Activated CD8-positive, alpha-beta memory T cell treated with anti-CD3 and anti-CD28 coated beads, Interleukin-2, amount 10 ng/mL, durations not matched to agents 7 days and 5 days (primary cell): Measurements from ENCODE around the gene GPX4. TPM values are rescaled to one million over a fixed set of nuclear protein-coding genes. Genes with fewer than 3 reads are reported as not detected.
A peak's percentile ranks its signal among the peaks of the same experiment; 100 is the strongest.

Experiments used
- ATAC-seq: fragments of 150-1000 bp; cut with Tn5 transposase; one replicate; pipeline ENCODE4 v1.10.0; 2021; ENCODE audit warnings: moderate library complexity
- CTCF ChIA-PET: fragments of 350-600 bp; sonication (Branson Sonifier 250); formaldehyde crosslinking; loops from one replicate; lab custom pipeline; 2021; ENCODE audit warnings: antibody characterized with exemption; lab: Charles Lee
- DNase-seq: peaks from one replicate; pipeline ENCODE4 v3.0.0-alpha.2; 2020
- H3K27ac Mint-ChIP-seq: one replicate; pipeline ENCODE4 v1.8.0; 2021; ENCODE audit warnings: mild to moderate bottlenecking, mixed read lengths
- H3K27me3 Mint-ChIP-seq: one replicate; pipeline ENCODE4 v1.8.0; 2021; ENCODE audit warnings: mixed read lengths
- H3K36me3 Mint-ChIP-seq: one replicate; pipeline ENCODE4 v1.8.0; 2021; ENCODE audit warnings: mild to moderate bottlenecking, mixed read lengths
- H3K4me1 Mint-ChIP-seq: one replicate; pipeline ENCODE4 v1.8.0; 2021; ENCODE audit warnings: mixed read lengths
- H3K4me3 Mint-ChIP-seq: one replicate; pipeline ENCODE4 v1.8.0; 2021; ENCODE audit warnings: mild to moderate bottlenecking, moderate library complexity, mixed read lengths
- H3K9me3 Mint-ChIP-seq: one replicate; pipeline ENCODE4 v1.8.0; 2022; ENCODE audit warnings: low read depth, mixed read lengths
- total RNA-seq, 2 experiments: library from RNA; stranded (reverse); gene quantifications; one replicate each; pipeline ENCODE4 v1.2.3, GENCODE V29; 2021

The GPX4 gene
- total RNA-seq, 2 experiments from 2014 or later = 143 to 217 TPM

- CTCF ChIA-PET = interaction anchor here (0.7 to 5.0 kb wide), 11 partner anchors 19 to 148 kb away, joined by 3 to 38 read pairs (median 6); partner anchors contain the start of genes ARHGAP45 and ATP5F1D
- peaks cover 33% of the 10 kb centered on the region for H3K4me1 Mint-ChIP-seq
- H3K9me3 Mint-ChIP-seq = no peaks in the 10 kb centered on the region
- ATAC-seq = peak; percentile 64
- H3K27me3 Mint-ChIP-seq = no peaks in the 10 kb centered on the region
- H3K36me3 Mint-ChIP-seq = peaks cover 10% of the 10 kb centered on the region
- peak overlapping the region; percentile 89 for H3K4me3 Mint-ChIP-seq
- peak overlapping the region; percentile 91 for H3K27ac Mint-ChIP-seq
- peak; percentile 93 for DNase-seq
These were observed 28.1 kb downstream of the GPX4 start for GRCh38 chr19:1131718-1132551.

DNA sequence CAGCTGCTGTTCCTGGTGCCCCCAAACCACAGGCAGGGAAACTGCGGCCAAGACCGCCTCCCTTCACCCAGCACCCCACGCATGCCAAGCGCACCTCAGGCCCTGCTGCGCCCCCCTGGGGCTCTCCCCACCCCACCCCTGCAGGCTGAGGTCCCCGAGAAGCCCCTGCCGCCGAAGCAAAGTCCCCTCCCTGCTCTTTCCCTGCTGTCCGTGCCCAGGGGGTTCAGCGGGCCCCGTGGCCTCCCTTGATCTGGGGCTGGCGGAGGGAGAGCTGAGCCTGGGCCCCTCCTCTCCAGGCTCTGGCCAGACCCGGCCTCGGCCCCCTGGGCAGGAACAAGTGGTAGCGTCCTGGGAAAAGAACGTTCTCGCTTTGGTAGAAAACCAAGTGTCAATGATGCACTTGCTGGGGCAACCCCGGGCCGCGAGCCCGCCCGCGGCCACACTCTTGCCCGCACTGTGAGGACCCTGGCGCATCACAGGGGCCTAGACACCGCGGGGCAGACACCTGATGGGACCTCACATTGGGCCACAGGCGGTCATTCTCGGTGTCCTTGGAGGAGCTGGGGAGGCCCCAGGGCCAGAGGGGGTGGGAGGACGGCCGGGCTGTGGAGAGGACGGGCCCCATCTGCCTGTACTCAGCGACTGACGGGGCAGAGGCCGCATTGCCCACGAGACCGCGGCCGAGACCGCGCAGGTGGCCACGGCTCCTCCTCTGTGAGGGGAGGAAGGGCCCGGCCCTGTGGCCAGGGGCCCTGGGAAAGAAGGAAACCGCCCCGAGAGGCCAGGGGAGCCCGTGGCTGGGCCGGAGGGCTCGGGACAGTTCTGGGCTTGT lies 29.0 kb downstream of the GPX4 start:
- CTCF ChIA-PET = interaction anchor here (0.7 to 5.0 kb wide), 6 partner anchors 19 to 134 kb away, joined by 3 to 38 read pairs (median 3); no protein-coding TSS in a partner anchor
- peak overlapping the region; percentile 89 for H3K27ac Mint-ChIP-seq
- peak overlapping the region; percentile 89 for H3K4me3 Mint-ChIP-seq
- DNase-seq (peak; percentile 67), ATAC-seq (peak; percentile 10)
- H3K36me3 Mint-ChIP-seq = peaks cover 2% of the 10 kb centered on the region
- H3K9me3 Mint-ChIP-seq = no peaks in the 10 kb centered on the region
- H3K27me3 Mint-ChIP-seq = no peaks in the 10 kb centered on the region
- peaks cover 32% of the 10 kb centered on the region for H3K4me1 Mint-ChIP-seq

- Mint-ChIP-seq H3K9me3 (no peaks in the 10 kb centered on the region), H3K27ac (peak overlapping the region; percentile 89), H3K27me3 (no peaks in the 10 kb centered on the region), H3K4me1 (peaks cover 30% of the 10 kb centered on the region), H3K36me3 (peaks cover 2% of the 10 kb centered on the region), H3K4me3 (peak overlapping the region; percentile 89)
- peak; percentile 75 for ATAC-seq
- CTCF ChIA-PET = interaction anchor here (1.4 to 5.0 kb wide), 5 partner anchors 20 to 133 kb away, joined by 3 to 38 read pairs (median 8); no protein-coding TSS in a partner anchor
- peak; percentile 93 for DNase-seq
These were observed 29.7 kb downstream of the GPX4 start for GRCh38 chr19:1133471-1133929.

GRCh38 chr19:1134431-1134830 lies 30.6 kb downstream of the GPX4 start:
- ATAC-seq = no peak
- no peak overlapping the region for H3K4me3 Mint-ChIP-seq
- peaks cover 27% of the 10 kb centered on the region for H3K4me1 Mint-ChIP-seq
- no peaks in the 10 kb centered on the region for H3K27me3 Mint-ChIP-seq
- peaks cover 11% of the 10 kb centered on the region for H3K36me3 Mint-ChIP-seq
- DNase-seq = no peak
- H3K27ac Mint-ChIP-seq = no peak overlapping the region
- no peaks in the 10 kb centered on the region for H3K9me3 Mint-ChIP-seq
- CTCF ChIA-PET = interaction anchor here (1.4 to 5.0 kb wide), 5 partner anchors 21 to 132 kb away, joined by 3 to 38 read pairs (median 8); no protein-coding TSS in a partner anchor

GRCh38 chr19:1135454-1135853 lies 31.7 kb downstream of the GPX4 start:
- Mint-ChIP-seq H3K27ac (no peak overlapping the region), H3K4me3 (no peak overlapping the region), H3K4me1 (peaks cover 19% of the 10 kb centered on the region)

DNA sequence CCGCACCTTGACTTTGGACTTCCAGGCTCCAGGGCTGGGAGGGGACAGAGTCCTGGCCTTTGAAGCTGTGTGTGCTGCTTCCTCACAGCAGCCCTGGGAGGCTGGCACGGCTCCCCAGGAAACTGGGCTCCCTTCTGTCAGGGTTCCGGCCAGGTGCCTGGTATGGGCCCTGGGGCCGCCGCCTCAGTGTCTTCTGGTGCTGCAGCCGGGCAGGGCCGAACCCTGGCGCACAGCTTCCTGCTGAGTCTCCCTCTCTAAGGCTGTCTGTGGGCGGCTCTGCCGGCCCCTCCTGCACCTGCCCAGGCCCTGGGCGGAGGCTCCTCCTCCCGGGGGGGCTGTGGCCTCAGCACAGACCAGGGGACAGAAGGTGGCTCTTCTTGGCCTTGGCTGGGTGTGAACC lies 32.4 kb downstream of the GPX4 start:
- CTCF ChIA-PET = no interaction called here
- H3K9me3 Mint-ChIP-seq = no peaks in the 10 kb centered on the region
- H3K36me3 Mint-ChIP-seq = peaks cover 15% of the 10 kb centered on the region
- no peak overlapping the region for H3K4me3 Mint-ChIP-seq
- H3K27me3 Mint-ChIP-seq = no peaks in the 10 kb centered on the region
- H3K4me1 Mint-ChIP-seq = peaks cover 14% of the 10 kb centered on the region
- DNase-seq = no peak
- no peak for ATAC-seq
- no peak overlapping the region for H3K27ac Mint-ChIP-seq

More at GRCh38 chr19:1135454-1135853, 31.7 kb downstream of the GPX4 start:
- H3K9me3 Mint-ChIP-seq = no peaks in the 10 kb centered on the region
- H3K36me3 Mint-ChIP-seq = peaks cover 14% of the 10 kb centered on the region
- DNase-seq = no peak
- no peaks in the 10 kb centered on the region for H3K27me3 Mint-ChIP-seq
- ATAC-seq = no peak
- CTCF ChIA-PET = no interaction called here

DNA sequence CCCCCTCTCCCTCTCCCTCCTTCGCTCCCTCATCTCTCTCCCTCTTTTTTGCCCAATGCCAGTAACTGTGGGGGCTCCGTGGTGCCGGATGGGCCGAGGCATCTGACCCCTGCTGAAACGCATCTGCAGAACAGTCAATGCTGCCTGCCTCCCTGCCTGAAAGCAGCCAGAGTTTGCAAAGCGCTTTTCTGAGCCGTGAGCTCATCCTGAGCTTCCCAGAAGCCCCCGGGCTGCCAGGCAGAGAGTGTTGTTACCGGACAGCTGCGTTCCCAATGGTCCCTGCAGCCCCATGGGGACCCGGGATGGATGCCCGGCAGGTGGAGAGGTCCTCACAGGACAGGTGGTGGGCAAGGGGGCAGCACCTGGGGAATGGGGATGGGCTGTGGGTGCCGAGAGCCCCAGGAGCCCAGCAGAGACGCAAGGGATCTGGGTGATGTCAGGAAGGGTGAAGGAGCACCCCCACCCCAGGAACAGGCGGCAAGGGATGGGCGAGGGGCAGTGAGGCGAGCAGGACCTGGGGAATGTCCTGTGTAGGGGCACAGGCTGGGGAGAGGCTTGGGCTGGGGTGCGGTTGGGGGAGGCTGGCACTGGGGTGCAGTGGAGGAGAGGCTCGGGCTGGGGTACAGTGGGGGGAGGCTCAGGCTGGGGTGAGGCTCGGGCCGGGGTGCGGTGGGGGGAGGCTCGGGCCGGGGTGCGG lies 33.0 kb downstream of the GPX4 start:
- Mint-ChIP-seq H3K27me3 (no peaks in the 10 kb centered on the region), H3K9me3 (peaks cover under 1% of the 10 kb centered on the region), H3K27ac (no peak overlapping the region), H3K4me1 (peaks cover 14% of the 10 kb centered on the region), H3K36me3 (peaks cover 15% of the 10 kb centered on the region), H3K4me3 (no peak overlapping the region)
- DNase-seq (no peak), ATAC-seq (no peak)
- CTCF ChIA-PET = no interaction called here

DNA sequence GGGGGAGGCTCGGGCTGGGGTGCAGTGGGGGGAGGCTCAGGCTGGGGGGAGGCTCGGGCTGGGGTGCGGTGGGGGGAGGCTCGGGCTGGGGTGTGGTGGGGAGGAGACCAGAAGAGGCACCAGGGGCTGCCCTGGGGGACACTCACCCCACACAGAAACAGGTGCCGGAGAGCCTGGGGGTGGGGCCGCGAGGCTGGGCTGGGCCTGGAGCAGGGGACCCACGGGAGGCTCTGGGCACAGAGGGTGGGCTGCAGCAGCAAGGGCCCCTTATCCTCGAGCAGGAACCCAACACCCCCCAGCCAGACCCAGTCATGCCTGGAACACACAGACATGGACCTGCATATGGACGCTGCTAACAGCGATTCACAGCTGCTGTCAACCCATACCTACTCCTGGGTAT lies 34.3 kb downstream of the GPX4 start:
- CTCF ChIA-PET = no interaction called here

GRCh38 chr19:1139126-1139525 lies 35.3 kb downstream of the GPX4 start:
- CTCF ChIA-PET = no interaction called here
- Mint-ChIP-seq H3K36me3 (peaks cover 32% of the 10 kb centered on the region), H3K27me3 (no peaks in the 10 kb centered on the region), H3K27ac (no peak overlapping the region), H3K4me1 (peaks cover 4% of the 10 kb centered on the region), H3K4me3 (no peak overlapping the region), H3K9me3 (peaks cover 3% of the 10 kb centered on the region)
- DNase-seq (no peak), ATAC-seq (no peak)

More for the DNA sequence above, 34.3 kb downstream of the GPX4 start:
- Mint-ChIP-seq H3K4me1 (peaks cover 10% of the 10 kb centered on the region), H3K27me3 (no peaks in the 10 kb centered on the region), H3K4me3 (no peak overlapping the region), H3K9me3 (peaks cover 3% of the 10 kb centered on the region), H3K27ac (no peak overlapping the region), H3K36me3 (peaks cover 23% of the 10 kb centered on the region)
- ATAC-seq (no peak), DNase-seq (no peak)

GRCh38 chr19:1140272-1141027 lies 36.7 kb downstream of the GPX4 start:
- CTCF ChIA-PET = no interaction called here
- peaks cover 39% of the 10 kb centered on the region for H3K36me3 Mint-ChIP-seq
- H3K27me3 Mint-ChIP-seq = no peaks in the 10 kb centered on the region
- H3K4me3 Mint-ChIP-seq = no peak overlapping the region
- peaks cover 3% of the 10 kb centered on the region for H3K9me3 Mint-ChIP-seq
- H3K4me1 Mint-ChIP-seq = peaks cover 5% of the 10 kb centered on the region
- DNase-seq (no peak), ATAC-seq (no peak)
- no peak overlapping the region for H3K27ac Mint-ChIP-seq

DNA sequence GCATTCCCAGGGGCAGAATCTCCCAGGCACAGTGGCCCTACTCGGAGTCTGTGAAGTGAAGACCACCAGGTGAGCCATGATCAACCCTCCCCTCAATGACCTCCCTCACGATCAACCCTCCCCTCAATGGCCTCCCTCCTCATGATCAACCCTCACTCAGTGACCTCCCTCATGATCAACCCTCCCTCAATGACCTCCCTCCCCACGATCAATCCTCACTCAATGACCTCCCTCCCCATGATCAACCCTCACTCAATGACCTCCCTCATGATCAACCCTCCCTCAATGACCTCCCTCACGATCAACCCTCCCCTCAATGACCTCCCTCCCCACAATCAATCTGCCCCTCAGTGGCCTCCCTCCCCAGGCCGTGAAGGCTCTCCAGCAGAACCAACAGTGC lies 38.1 kb downstream of the GPX4 start:
- no peak overlapping the region for H3K4me3 Mint-ChIP-seq
- ATAC-seq = peak; percentile 31
- peaks cover 3% of the 10 kb centered on the region for H3K9me3 Mint-ChIP-seq
- H3K27me3 Mint-ChIP-seq = no peaks in the 10 kb centered on the region
- DNase-seq = no peak
- H3K27ac Mint-ChIP-seq = no peak overlapping the region
- CTCF ChIA-PET = no interaction called here
- H3K4me1 Mint-ChIP-seq = peaks cover 4% of the 10 kb centered on the region
- peaks cover 39% of the 10 kb centered on the region for H3K36me3 Mint-ChIP-seq

DNA sequence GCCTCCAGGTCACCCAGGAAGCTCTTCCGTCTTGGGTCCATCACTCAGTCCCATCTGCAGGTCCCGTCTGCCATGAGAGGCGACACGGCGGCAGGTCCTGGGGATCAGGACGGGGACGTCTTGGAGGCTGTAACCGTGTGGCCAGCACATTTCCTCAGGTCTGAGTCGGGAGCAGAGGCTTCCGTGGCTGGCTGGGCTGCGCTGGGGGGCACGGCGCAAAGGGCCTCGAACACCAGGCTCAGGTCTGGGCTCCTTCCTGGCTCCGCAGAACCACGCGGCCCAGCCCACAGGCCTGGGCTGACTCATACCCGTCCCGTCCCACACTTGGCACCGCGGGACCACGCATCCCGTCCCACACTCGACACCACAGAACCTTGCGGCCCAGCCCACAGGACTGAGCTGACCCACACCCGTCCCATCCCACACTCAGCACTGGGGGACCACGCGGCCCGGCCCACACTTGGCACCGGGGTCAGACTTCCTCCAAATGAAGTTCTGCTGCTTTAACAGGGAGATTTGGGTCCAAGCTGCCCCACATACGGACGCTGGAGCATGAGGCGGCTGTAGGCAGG lies 40.1 kb downstream of the GPX4 start:
- no peak for ATAC-seq
- H3K36me3 Mint-ChIP-seq = peaks cover 33% of the 10 kb centered on the region
- peaks cover 3% of the 10 kb centered on the region for H3K9me3 Mint-ChIP-seq
- H3K27me3 Mint-ChIP-seq = no peaks in the 10 kb centered on the region
- H3K4me3 Mint-ChIP-seq = no peak overlapping the region
- CTCF ChIA-PET = interaction anchor here (1.2 kb wide), 1 partner anchor 30 kb away, joined by 4 read pairs; no protein-coding TSS in a partner anchor
- H3K27ac Mint-ChIP-seq = no peak overlapping the region
- peaks cover 4% of the 10 kb centered on the region for H3K4me1 Mint-ChIP-seq
- no peak for DNase-seq
